Left lung (tissue), 10 donors: ENCODE data around the gene SLC25A31. TPM values are rescaled to one million over a fixed set of nuclear protein-coding genes. Genes with fewer than 3 reads are reported as not detected.

Experiments
- ATAC-seq: fragments of 200-7000 bp; cut with Tn5 transposase; one replicate; pipeline ENCODE4 v1.9.1; 2020; ENCODE audit warnings: moderate library complexity
- DNase-seq, 4 donors: peaks; one replicate each; pipeline ENCODE4 v3.0.0-alpha.2; 2013 to 2020
- H3K27ac ChIP-seq, 2 donors: fragments of 200-600 bp; sonication (generic) in 1 of 2; one replicate each; pipeline versions ENCODE4 v1.5.0 to v1.8.0; 2020 to 2021
- H3K27me3 ChIP-seq, 2 donors: fragments of 200-600 bp; sonication (generic) in 1 of 2; one replicate each; pipeline versions ENCODE4 v1.5.0 to v1.8.0; 2020 to 2021
- H3K36me3 ChIP-seq, 2 donors: fragments of 200-600 bp; sonication (generic) in 1 of 2; one replicate each; pipeline versions ENCODE4 v1.5.0 to v1.8.0; 2020 to 2021
- H3K4me1 ChIP-seq, 2 donors: fragments of 200-600 bp; one replicate each; pipeline ENCODE4 v1.8.0; 2021
- H3K4me3 ChIP-seq, 2 donors: fragments of 200-600 bp; sonication (generic) in 1 of 2; one replicate each; pipeline versions ENCODE4 v1.5.0 to v1.8.0; 2020 to 2021; ENCODE audit warnings: mild to moderate bottlenecking in 1 of 2
- H3K9me3 ChIP-seq, 2 donors: fragments of 200-600 bp; sonication (generic) in 1 of 2; one replicate each; pipeline versions ENCODE4 v1.5.0 to v1.8.0; 2020 to 2021
- CTCF ChIP-seq, 2 donors: fragments of 200-600 bp; sonication (generic) in 1 of 2; IDR thresholded peaks; one replicate each; pipeline versions ENCODE4 v1.5.0 to v1.8.0; 2021; ENCODE audit warnings: antibody characterized with exemption in 2 of 2
- intact Hi-C, 2 donors: fragments of 100-400 bp; cut with DNase I; formaldehyde crosslinking; loops; one replicate each; pipeline versions ENCODE4 v1.11.2 to v1.14.2; 2022
- polyA plus RNA-seq, 6 donors: library from polyadenylated mRNA; unstranded; fragments of 120-200 nt; gene quantifications; one replicate each; pipeline ENCODE4 v1.2.1, GENCODE V29; 2013; ENCODE audit not compliant: insufficient read length in 6 of 6
- total RNA-seq, 2 donors: library from RNA; stranded (reverse); fragmentation: NEBNext Ultra II Directional; extraction: Animal tissue kit (Norgen Biotek cat#: 25700); gene quantifications; one replicate each; pipeline ENCODE4 v1.2.1, GENCODE V29; 2021
- donor health status: DM: no; HTN: yes; CAD: no.
- donor health status: DM: no; HTN: no; CAD: no.

Gene SLC25A31
- total and polyA plus RNA-seq, 8 donors, result 0.10 TPM; not detected in 6

GRCh38 chr4:127708985-127709384 is 21.2 kb upstream of the SLC25A31 start:
- Histone ChIP-seq H3K4me1 (no peaks in the 10 kb centered on the region), H3K27ac (no peak overlapping the region), H3K36me3 (peaks cover 0 to 11% of the 10 kb centered on the region in 2 donors), H3K27me3 (no peaks in the 10 kb centered on the region), H3K9me3 (no peaks in the 10 kb centered on the region), H3K4me3 (no peak overlapping the region)
- no peak for TF ChIP-seq CTCF (IDR thresholded peaks at IDR 0.05)
- peak in 2 of 4 donors; percentile 4 to 20 for DNase-seq
- ATAC-seq, result peak; percentile 95
- intact Hi-C loops, result no loop called here

DNA sequence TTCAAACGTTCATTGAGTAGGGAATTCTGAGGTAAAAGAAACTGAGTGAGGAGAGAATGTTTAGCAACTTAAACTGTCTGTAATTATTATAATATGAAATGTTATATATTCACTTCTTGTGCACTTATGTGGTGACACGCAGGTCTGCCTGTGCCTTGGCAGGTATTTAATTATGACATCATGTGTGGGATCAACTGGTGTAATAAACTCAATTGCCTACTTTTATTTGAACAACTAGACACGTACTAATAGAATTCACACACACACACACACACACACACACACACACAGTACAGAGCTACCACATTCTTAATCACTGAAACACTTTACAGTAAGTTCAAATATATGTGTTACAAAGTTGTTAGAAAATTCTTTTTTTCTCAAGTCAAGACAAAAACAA is 20.7 kb upstream of the SLC25A31 start:
- Histone ChIP-seq H3K27me3 (no peaks in the 10 kb centered on the region), H3K36me3 (peaks cover 0 to 11% of the 10 kb centered on the region in 2 donors), H3K9me3 (no peaks in the 10 kb centered on the region), H3K4me3 (no peak overlapping the region), H3K27ac (no peak overlapping the region), H3K4me1 (no peaks in the 10 kb centered on the region)
- peak; percentile 30 for ATAC-seq
- DNase-seq, result no peak
- TF ChIP-seq CTCF (IDR thresholded peaks at IDR 0.05), result no peak
- intact Hi-C loops, result no loop called here

DNA sequence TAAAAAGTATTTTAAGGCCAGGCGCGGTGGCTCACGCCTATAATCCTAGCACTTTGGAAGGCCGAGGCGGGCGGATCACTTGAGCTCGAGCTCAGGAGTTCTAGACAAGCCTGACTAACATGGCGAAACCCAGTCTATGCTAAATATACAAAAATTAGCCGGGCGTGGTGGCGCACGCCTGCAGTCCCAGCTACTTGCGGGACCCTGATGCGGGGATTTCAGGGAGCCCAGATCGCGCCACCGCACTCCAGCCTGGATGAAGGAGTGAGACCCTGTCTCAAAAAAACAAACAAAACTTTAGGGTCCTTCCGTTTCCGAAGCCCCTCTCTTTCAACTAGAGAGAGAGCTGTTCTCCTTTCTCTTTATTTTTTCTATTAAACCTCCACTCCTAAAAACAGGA is 1.2 kb downstream of the SLC25A31 start:
- Histone ChIP-seq H3K9me3 (no peaks in the 10 kb centered on the region), H3K36me3 (no peaks in the 10 kb centered on the region), H3K27ac (no peak overlapping the region), H3K4me1 (no peaks in the 10 kb centered on the region), H3K4me3 (no peak overlapping the region), H3K27me3 (no peaks in the 10 kb centered on the region)
- TF ChIP-seq CTCF (IDR thresholded peaks at IDR 0.05), result no peak
- intact Hi-C loops, result no loop called here
- ATAC-seq, result no peak
- no peak for DNase-seq

DNA sequence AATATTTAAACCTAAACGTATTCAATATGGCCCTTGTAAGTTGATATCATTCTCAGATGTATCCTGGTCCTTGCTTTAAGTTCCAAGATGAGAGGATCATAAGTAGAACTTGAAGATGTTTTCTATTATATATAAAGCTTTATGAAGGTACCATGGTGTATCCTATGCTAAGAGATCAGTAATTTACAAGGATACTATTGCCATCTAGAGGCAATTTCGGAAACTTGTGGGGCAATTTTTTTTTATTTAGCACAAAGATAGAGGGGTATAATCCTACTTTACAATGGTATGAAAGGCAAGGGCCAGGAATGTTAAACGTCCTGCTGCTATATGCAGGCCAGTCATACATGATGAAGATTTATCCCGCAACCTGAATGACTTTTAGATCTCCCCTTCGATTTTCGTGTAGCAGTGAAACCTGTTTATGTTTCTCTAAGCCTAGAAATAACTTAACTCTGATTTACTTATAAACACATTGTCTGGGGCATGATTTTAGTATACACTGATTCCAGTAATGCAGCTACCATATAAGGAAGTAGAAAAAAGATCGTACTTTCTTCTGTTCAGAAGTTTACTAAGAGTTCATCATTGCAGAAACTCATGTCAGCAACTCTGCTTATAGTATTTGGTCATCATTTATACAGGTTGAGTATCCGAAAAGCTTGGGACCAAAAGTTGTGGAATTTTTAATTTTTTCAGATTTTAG is 2.6 kb downstream of the SLC25A31 start:
- H3K27me3 ChIP-seq, result no peaks in the 10 kb centered on the region
- intact Hi-C loops, result loop anchor here in 1 of 2 donors (2.0 kb wide), 1 partner anchor 128 kb away; no protein-coding TSS in a partner anchor
- DNase-seq (peak in 2 of 4 donors; percentile 20 to 32), ATAC-seq (peak; percentile 80)
- no peaks in the 10 kb centered on the region for H3K4me1 ChIP-seq
- H3K27ac ChIP-seq, result no peak overlapping the region
- no peak overlapping the region for H3K4me3 ChIP-seq
- H3K36me3 ChIP-seq, result no peaks in the 10 kb centered on the region
- peak; percentile 11 to 54 for TF ChIP-seq CTCF (IDR thresholded peaks at IDR 0.05)
- H3K9me3 ChIP-seq, result no peaks in the 10 kb centered on the region

GRCh38 chr4:127734976-127735375 is 4.8 kb downstream of the SLC25A31 start:
- H3K9me3 ChIP-seq, result no peaks in the 10 kb centered on the region
- DNase-seq (no peak), ATAC-seq (no peak)
- H3K27me3 ChIP-seq, result no peaks in the 10 kb centered on the region
- intact Hi-C loops, result no loop called here
- no peak overlapping the region for H3K27ac ChIP-seq
- no peaks in the 10 kb centered on the region for H3K36me3 ChIP-seq
- H3K4me3 ChIP-seq, result no peak overlapping the region
- H3K4me1 ChIP-seq, result no peaks in the 10 kb centered on the region
- no peak for TF ChIP-seq CTCF (IDR thresholded peaks at IDR 0.05)
